NCI-H510A (cell line): ENCODE measurements around the gene KRT20.

Experiments used
- DNase-seq: peaks from one replicate; lab custom pipeline; 2025; lab: John Stamatoyannopoulos, UW

KRT20 gene

DNA sequence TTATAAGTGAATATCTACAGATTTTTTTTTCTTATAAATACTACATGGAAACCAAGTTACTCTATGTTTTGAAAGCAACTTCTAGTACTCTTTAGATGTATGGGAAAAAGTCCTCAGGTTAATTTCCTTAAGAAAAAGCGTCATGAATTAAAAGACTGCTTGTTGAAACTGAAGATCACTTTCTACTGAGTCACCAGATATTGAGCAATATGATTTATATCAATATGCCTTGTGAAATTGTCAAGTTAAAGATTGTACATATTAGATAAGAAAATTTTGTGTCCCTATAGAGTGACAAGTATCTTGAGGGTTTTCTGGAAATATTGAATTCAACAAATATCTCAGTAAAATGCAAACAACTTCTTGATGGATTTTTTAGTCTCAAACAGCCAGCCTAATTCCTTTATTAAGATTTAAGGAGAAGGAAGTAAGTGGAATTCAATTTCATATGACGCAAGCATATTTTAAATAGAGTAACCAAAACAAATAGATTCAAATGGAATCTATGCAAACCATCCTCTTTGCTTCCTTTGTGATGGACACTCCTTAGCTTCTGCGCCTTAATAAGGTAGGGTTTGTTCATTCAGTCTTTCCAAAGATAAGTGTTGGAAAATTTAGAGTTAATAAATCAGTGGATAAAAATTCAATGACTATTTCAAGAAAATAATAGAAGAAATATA is 34.6 kb downstream of the KRT20 start:
- no peak for DNase-seq

DNA sequence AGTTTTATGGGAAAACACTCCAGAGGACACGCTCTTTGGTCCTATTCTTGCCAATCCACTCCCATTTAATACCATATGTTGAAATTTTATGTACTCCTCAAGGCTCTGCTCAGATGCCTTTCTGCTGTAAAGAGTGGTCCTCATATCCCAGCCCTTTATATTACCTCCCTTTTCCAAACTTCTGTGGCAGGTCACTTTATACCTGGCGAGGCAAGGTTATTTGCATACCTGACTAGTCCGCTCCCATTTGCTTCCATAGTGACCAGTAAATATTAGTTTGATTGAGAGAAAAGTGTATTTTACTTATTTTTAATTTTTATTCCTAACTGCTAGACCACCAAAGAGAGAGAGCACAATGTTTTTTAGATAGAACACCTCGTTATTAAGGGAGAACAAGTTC is 35.3 kb downstream of the KRT20 start:
- no peak for DNase-seq

GRCh38 chr17:40848583-40849235 is 36.3 kb downstream of the KRT20 start:
- no peak for DNase-seq

DNA sequence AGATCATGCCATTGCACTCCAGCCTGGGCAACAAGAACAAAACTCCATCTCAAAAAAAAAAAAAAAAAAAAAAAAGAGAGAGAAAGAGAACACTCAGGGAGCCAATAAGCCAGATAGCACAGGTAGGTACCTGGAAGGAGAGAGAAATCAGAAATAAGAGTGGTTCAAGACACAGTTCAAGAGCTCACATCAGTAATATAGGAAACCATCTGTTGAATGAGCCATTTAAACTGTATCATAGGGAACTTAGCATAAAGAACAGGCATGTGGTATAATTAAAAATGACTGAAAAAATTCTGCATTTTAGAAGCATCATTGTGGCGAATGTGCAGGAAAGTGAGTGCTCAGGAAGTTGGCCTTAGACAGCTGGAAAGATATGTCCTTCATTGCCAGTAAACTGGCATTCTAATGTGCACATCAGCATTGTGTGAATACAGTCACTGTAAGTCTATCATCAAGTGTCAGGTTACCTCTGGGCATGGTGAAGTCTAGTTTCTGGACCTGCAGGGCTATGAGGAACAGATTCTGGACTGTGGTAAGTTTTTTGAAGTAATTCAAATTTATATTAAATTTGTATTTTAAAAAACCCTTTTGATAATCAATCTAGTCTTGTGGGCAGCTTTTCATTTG is 38.4 kb downstream of the KRT20 start:
- DNase-seq, result no peak

- DNase-seq, result no peak
Observed at GRCh38 chr17:40844671-40845107, 40.4 kb downstream of the KRT20 start.

GRCh38 chr17:40843242-40843641 is 41.8 kb downstream of the KRT20 start:
- no peak for DNase-seq

- DNase-seq, result no peak
Observed at GRCh38 chr17:40841246-40841645, 43.8 kb downstream of the KRT20 start.

- DNase-seq, result no peak
Observed at GRCh38 chr17:40839194-40839593, 45.8 kb downstream of the KRT20 start.

DNA sequence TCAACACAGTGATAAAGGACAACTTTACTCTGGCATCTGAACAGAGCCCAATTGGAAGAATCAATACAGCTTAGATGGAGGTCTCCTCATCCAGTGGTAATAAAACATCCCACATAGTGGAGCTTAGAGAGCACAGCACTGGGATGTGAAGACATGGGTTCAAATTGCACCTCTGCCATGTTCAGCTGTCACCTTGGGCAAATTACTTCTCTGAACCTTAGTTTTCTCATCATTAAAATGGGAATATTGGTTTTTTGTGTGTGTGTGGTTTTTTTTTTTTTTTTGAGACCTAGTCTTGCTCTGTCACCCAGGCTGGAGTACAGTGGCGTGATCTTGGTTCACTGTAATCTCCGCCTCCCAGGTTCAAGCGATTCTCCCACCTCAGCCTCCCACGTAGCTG is 49.0 kb downstream of the KRT20 start:
- DNase-seq, result no peak

- DNase-seq, result no peak
Observed at GRCh38 chr17:40833882-40834281, 51.2 kb downstream of the KRT20 start.

GRCh38 chr17:40832840-40833239 is 52.2 kb downstream of the KRT20 start:
- no peak for DNase-seq

DNA sequence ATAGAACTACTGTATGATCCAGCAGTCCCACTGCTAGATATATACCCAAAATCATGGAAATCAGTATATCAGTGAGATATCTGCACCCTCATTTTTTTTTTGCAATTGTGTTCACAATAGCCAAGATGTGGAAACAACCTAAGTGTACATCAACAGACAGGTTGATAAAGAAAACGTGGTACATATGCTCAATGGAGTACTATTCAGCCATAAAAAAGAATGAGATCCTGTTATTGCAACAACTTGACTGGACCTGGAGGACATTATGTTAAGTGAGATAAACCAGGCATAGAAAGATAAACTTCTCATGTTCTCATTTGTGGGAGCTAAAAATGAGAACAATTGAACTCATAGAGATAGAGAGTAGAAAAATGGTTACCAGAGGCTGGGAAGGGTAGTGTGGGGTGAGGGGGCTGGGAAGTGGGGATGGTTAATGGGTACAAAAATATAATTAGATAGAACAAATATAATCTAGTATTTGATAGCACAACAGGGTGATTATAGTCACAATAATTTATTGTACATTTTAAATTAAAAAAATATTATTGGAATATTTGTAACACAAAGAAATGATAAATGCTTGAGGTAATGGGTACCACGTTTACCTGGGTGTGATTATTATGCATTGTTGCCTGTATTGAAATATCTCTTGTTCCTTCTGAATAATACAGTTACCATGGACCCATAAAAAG is 54.8 kb downstream of the KRT20 start:
- no peak for DNase-seq

- DNase-seq, result no peak
Observed at GRCh38 chr17:40828454-40829044, 56.5 kb downstream of the KRT20 start.

DNA sequence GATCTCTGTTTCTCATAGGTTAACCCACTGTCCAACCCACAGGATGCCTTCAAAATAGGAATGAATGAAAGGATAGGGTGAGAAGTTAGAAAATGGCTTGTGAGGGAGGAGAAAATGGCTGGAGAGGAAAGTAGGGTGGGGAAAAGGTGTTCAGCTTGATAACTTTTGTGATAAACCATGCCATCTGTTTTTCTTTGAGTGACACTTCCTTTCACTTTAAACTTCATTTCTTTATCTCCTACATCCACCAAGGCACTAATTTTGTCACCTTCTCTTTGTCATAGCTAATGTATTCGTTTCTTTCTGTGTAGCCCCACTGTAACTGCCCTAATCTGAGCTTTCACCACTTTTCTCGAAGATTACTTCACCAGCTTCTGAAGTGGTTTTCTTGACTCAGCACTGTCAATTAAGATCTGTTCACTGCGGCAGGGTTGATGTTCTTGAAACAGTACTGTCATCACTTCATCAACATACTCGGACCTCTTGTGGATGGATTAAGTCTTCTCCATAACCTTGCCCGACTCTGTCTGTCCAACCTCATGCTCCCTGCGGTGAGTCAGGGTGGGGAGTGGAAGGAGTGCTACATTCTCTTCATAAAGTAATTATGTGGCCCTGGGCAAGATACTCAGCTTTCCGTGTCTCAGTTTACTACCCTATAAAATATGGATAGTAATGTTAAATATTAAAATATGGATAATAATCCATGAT is 57.1 kb downstream of the KRT20 start:
- no peak for DNase-seq
